ENCODE data around the gene SAMD4B. TPM values are rescaled to one million over a fixed set of nuclear protein-coding genes. Genes with fewer than 3 reads are reported as not detected.

Gene SAMD4B
- total and polyA plus RNA-seq, 2 donors from 2014 or later = 92.9 to 100 TPM

- no peak for DNase-seq
- Histone ChIP-seq H3K4me1 (ENCODE audit: control insufficient read depth in 2 of 3, insufficient read depth in 2 of 3, low read depth in 1 of 3, low read length in 3 of 3) (peaks cover 5 to 27% (median 24%) of the 10 kb centered on the region in 3 donors), H3K9me3 (ENCODE audit: control insufficient read depth in 2 of 3, insufficient read depth in 1 of 3, low read length in 3 of 3) (no peaks in the 10 kb centered on the region), H3K9ac (ENCODE audit: low read length in 3 of 3) (peak overlapping the region in 1 of 3 donors; percentile 26), H3K27ac (ENCODE audit: low read depth in 2 of 2, low read length in 2 of 2) (peak overlapping the region; percentile 32 to 92), H3K4me3 (ENCODE audit: low read length in 3 of 3) (no peak overlapping the region), H3K36me3 (ENCODE audit: control insufficient read depth in 2 of 3, insufficient read depth in 3 of 3, low read length in 3 of 3) (peaks cover 0 to 22% (median 6%) of the 10 kb centered on the region in 3 donors), H3K27me3 (ENCODE audit: control insufficient read depth, insufficient read depth, low read length) (no peaks in the 10 kb centered on the region)
- no peak for TF ChIP-seq CTCF (IDR thresholded peaks at IDR 0.05; ENCODE audit: borderline replicate concordance, extremely low read depth, insufficient read depth)
- intact Hi-C loops (cut with DNase I) = no loop called here
- no peak for FAIRE-seq
Observed at GRCh38 chr19:39405261-39405957, 63.2 kb downstream of the SAMD4B start.

GRCh38 chr19:39405958-39406655 lies 63.9 kb downstream of the SAMD4B start:
- TF ChIP-seq CTCF (IDR thresholded peaks at IDR 0.05; ENCODE audit: borderline replicate concordance, extremely low read depth, insufficient read depth) = no peak
- FAIRE-seq = no peak
- H3K27ac ChIP-seq (ENCODE audit: low read depth in 2 of 2, low read length in 2 of 2) = peak overlapping the region; percentile 92 to 97
- H3K4me3 ChIP-seq (ENCODE audit: low read length in 3 of 3) = peak overlapping the region; percentile 44 to 99 (median 78)
- peaks cover 10 to 31% (median 27%) of the 10 kb centered on the region in 3 donors for H3K4me1 ChIP-seq (ENCODE audit: control insufficient read depth in 2 of 3, insufficient read depth in 2 of 3, low read depth in 1 of 3, low read length in 3 of 3)
- intact Hi-C loops (cut with DNase I) = no loop called here
- peak in 1 of 5 donors; percentile 98 for DNase-seq
- H3K9ac ChIP-seq (ENCODE audit: low read length in 3 of 3) = peak overlapping the region; percentile 38 to 86 (median 49)
- H3K9me3 ChIP-seq (ENCODE audit: control insufficient read depth in 2 of 3, insufficient read depth in 1 of 3, low read length in 3 of 3) = no peaks in the 10 kb centered on the region
- H3K36me3 ChIP-seq (ENCODE audit: control insufficient read depth in 2 of 3, insufficient read depth in 3 of 3, low read length in 3 of 3) = peaks cover 0 to 22% (median 6%) of the 10 kb centered on the region in 3 donors
- no peaks in the 10 kb centered on the region for H3K27me3 ChIP-seq (ENCODE audit: control insufficient read depth, insufficient read depth, low read length)

- Histone ChIP-seq H3K27me3 (ENCODE audit: control insufficient read depth, insufficient read depth, low read length) (no peaks in the 10 kb centered on the region), H3K27ac (ENCODE audit: low read depth in 2 of 2, low read length in 2 of 2) (peak within 1 kb of the TSS; percentile 97 to 99), H3K4me3 (ENCODE audit: low read length in 3 of 3) (peak within 1 kb of the TSS; percentile 86 to 99 (median 96)), H3K9me3 (ENCODE audit: control insufficient read depth in 2 of 3, insufficient read depth in 1 of 3, low read length in 3 of 3) (no peaks in the 10 kb centered on the region), H3K4me1 (ENCODE audit: control insufficient read depth in 2 of 3, insufficient read depth in 2 of 3, low read depth in 1 of 3, low read length in 3 of 3) (peaks cover 17 to 31% (median 29%) of the 10 kb centered on the region in 3 donors), H3K9ac (ENCODE audit: low read length in 3 of 3) (peak within 1 kb of the TSS; percentile 79 to 100 (median 95)), H3K36me3 (ENCODE audit: control insufficient read depth in 2 of 3, insufficient read depth in 3 of 3, low read length in 3 of 3) (peaks cover 0 to 22% (median 6%) of the 10 kb centered on the region in 3 donors)
- DNase-seq = peak; percentile 87 to 95 (median 92)
- intact Hi-C loops (cut with DNase I) = no loop called here
- TF ChIP-seq CTCF (IDR thresholded peaks at IDR 0.05; ENCODE audit: borderline replicate concordance, extremely low read depth, insufficient read depth) = no peak
- no peak for FAIRE-seq
Observed at GRCh38 chr19:39406656-39407409, 64.6 kb downstream of the SAMD4B start, which contains the start of gene ZFP36. ZFP36 (plus strand) TSS chr19:39406847; CDS start chr19:39406905, 58 bp downstream.
